Activated CD4-positive, alpha-beta memory T cell treated with anti-CD3 and anti-CD28 coated beads, Interleukin-2, amount 10 ng/mL, durations not matched to agents 7 days and 5 days (primary cell): ENCODE results near the gene CRAMP1. TPM values are rescaled to one million over a fixed set of nuclear protein-coding genes. Genes with fewer than 3 reads are reported as not detected.

Source experiments
- CTCF ChIA-PET: fragments of 350-600 bp; sonication (Branson Sonifier 250); formaldehyde crosslinking; loops from one replicate; lab custom pipeline; 2021; ENCODE audit warnings: antibody characterized with exemption, inconsistent platforms; lab: Charles Lee
- POLR2A ChIA-PET: fragments of 350-600 bp; sonication (Branson Sonifier 250); formaldehyde crosslinking; loops from one replicate; lab custom pipeline; 2021; ENCODE audit warnings: antibody characterized with exemption; lab: Charles Lee
- DNase-seq: peaks from one replicate; pipeline ENCODE4 v3.0.0-alpha.2; 2020
- H3K27ac Mint-ChIP-seq: one replicate; pipeline ENCODE4 v1.8.0; 2021; ENCODE audit warnings: mild to moderate bottlenecking, mixed read lengths
- H3K27me3 Mint-ChIP-seq: one replicate; pipeline ENCODE4 v1.8.0; 2021; ENCODE audit warnings: mixed read lengths
- H3K36me3 Mint-ChIP-seq: one replicate; pipeline ENCODE4 v1.8.0; 2021; ENCODE audit warnings: low read depth, mixed read lengths
- H3K4me1 Mint-ChIP-seq: one replicate; pipeline ENCODE4 v1.8.0; 2021; ENCODE audit warnings: mixed read lengths
- H3K4me3 Mint-ChIP-seq: one replicate; pipeline ENCODE4 v1.8.0; 2021; ENCODE audit warnings: mild to moderate bottlenecking, mixed read lengths
- H3K9me3 Mint-ChIP-seq: one replicate; pipeline ENCODE4 v1.8.0; 2021; ENCODE audit warnings: mixed read lengths
- total RNA-seq, 2 experiments: library from RNA; stranded (reverse); gene quantifications; one replicate each; pipeline ENCODE4 v1.2.3, GENCODE V29; 2021

The CRAMP1 gene
- total RNA-seq, 2 experiments from 2014 or later: 24.2 to 24.5 TPM

GRCh38 chr16:1670866-1671265 is 58.7 kb downstream of the CRAMP1 start:
- H3K4me3 Mint-ChIP-seq: no peak overlapping the region
- no peak for DNase-seq
- no peaks in the 10 kb centered on the region for H3K4me1 Mint-ChIP-seq
- POLR2A ChIA-PET: no interaction called here
- H3K27me3 Mint-ChIP-seq: no peaks in the 10 kb centered on the region
- H3K27ac Mint-ChIP-seq: no peak overlapping the region
- CTCF ChIA-PET: no interaction called here
- H3K9me3 Mint-ChIP-seq: no peaks in the 10 kb centered on the region
- H3K36me3 Mint-ChIP-seq: peaks cover 72% of the 10 kb centered on the region

DNA sequence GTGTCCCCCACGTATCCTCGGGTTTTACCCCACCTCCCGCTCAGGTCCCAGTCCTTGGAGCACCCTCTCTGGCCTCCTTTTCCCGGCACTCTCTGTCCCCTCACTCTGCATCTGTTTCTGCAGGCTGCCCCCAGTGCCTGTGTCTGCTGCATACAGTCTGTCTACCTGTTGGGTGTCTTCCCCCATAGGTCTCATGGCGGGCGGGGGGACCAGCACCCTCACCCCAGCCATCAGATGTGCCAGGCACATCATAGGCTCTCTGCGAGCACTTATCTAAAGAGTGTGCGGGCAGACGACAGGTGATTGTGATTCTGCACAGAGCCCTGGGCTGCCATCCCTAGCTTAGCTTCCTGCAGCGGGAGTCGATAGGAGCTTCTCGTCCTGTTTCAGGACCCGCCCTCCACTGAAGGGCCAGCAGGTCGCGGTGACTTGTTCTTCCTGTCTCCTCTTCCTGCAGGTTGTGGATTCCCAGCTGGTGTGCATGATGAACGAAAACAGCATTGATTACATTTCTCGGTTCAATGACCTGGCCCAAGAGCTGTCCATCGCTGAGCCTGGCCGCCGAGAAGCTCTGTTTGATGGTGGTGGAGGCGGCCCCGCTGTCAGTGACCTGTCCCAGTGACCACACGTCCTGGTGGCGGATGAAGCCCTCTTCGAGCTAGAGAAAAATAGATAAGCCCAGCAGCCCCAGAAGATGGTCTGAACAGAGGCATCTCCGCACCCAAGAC is 61.4 kb downstream of the CRAMP1 start:
- ChIA-PET CTCF (no interaction called here), POLR2A (no interaction called here)
- Mint-ChIP-seq H3K9me3 (no peaks in the 10 kb centered on the region), H3K27me3 (no peaks in the 10 kb centered on the region), H3K36me3 (peaks cover 69% of the 10 kb centered on the region), H3K4me1 (peaks cover 8% of the 10 kb centered on the region), H3K27ac (no peak overlapping the region), H3K4me3 (no peak overlapping the region)
- DNase-seq: no peak

GRCh38 chr16:1674306-1674705 is 62.1 kb downstream of the CRAMP1 start:
- H3K27ac Mint-ChIP-seq: no peak overlapping the region
- no peak overlapping the region for H3K4me3 Mint-ChIP-seq
- H3K36me3 Mint-ChIP-seq: peaks cover 65% of the 10 kb centered on the region
- DNase-seq: no peak
- peaks cover 16% of the 10 kb centered on the region for H3K4me1 Mint-ChIP-seq
- no peaks in the 10 kb centered on the region for H3K27me3 Mint-ChIP-seq
- POLR2A ChIA-PET: no interaction called here
- CTCF ChIA-PET: no interaction called here
- no peaks in the 10 kb centered on the region for H3K9me3 Mint-ChIP-seq

GRCh38 chr16:1674751-1675664 is 62.8 kb downstream of the CRAMP1 start:
- DNase-seq: no peak
- Mint-ChIP-seq H3K27ac (no peak overlapping the region), H3K4me1 (peaks cover 23% of the 10 kb centered on the region), H3K27me3 (no peaks in the 10 kb centered on the region), H3K4me3 (no peak overlapping the region), H3K36me3 (peaks cover 58% of the 10 kb centered on the region), H3K9me3 (no peaks in the 10 kb centered on the region)
- ChIA-PET CTCF (interaction anchor here (0.7 kb wide), 1 partner anchor 31 kb away, joined by 3 read pairs; the partner anchor contains the start of gene MAPK8IP3), POLR2A (interaction anchor here (1.0 to 4.7 kb wide), 3 partner anchors 9 to 31 kb away, joined by 3 to 49 read pairs (median 3); partner anchors contain the start of gene MAPK8IP3)

DNA sequence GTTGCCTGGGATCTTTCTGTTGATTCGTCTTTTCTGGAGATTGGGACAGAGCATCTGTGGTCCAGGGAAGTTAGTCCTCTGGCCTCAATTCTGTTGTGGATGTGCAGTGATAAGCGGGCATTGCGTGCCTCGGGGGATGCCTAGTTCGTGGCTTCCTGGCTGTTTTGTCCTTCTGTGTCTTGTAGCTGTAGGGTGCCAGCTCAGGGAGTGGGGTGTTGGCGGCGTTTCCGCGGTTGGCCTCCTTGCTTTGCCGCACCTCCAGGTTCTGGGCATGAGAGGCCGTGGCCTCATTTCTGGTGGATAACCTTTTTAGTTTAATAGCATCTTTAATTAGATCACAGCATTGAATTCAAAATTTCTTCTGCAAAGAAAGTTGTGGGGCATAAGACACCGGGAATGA is 64.5 kb downstream of the CRAMP1 start:
- Mint-ChIP-seq H3K36me3 (peaks cover 47% of the 10 kb centered on the region), H3K27ac (no peak overlapping the region), H3K4me1 (peaks cover 38% of the 10 kb centered on the region), H3K27me3 (no peaks in the 10 kb centered on the region), H3K9me3 (no peaks in the 10 kb centered on the region), H3K4me3 (no peak overlapping the region)
- ChIA-PET CTCF (interaction anchor here (3.1 kb wide), 1 partner anchor 29 kb away, joined by 37 read pairs; the partner anchor contains the start of gene MAPK8IP3), POLR2A (interaction anchor here (1.4 to 4.7 kb wide), 3 partner anchors 29 to 255 kb away, joined by 3 to 49 read pairs (median 9); partner anchors contain the start of genes MAPK8IP3, NUBP2 and SPSB3)
- no peak for DNase-seq

DNA sequence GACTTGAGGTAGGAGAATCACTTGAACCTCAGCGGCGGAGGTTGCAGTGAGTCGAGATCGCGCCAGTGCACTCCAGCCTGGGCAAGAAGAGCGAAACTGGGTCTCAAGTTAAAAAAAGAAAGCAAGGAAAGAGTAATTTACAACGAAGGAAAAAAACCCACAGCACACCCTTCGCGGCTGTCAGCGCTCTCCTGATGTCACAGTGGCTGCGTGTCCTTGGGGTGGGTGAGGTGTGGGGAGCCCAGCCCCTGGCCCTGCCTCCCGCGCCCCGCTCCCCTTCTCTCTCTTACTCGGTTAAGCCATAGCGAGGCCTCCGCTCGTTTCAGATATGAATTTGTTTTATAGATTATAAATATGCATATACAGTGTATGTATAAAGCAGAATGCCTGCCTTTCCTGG is 65.2 kb downstream of the CRAMP1 start:
- Mint-ChIP-seq H3K9me3 (no peaks in the 10 kb centered on the region), H3K4me3 (peak overlapping the region; percentile 37), H3K4me1 (peaks cover 40% of the 10 kb centered on the region), H3K36me3 (peaks cover 40% of the 10 kb centered on the region), H3K27me3 (no peaks in the 10 kb centered on the region), H3K27ac (no peak overlapping the region)
- POLR2A ChIA-PET: interaction anchor here (0.8 to 4.7 kb wide), 12 partner anchors 9 to 478 kb away, joined by 3 to 49 read pairs (median 3); partner anchors contain the start of genes CRAMP1, IFT140, MAPK8IP3 and NUBP2
- CTCF ChIA-PET: interaction anchor here (0.6 to 3.1 kb wide), 6 partner anchors 17 to 106 kb away, joined by 3 to 37 read pairs (median 3); partner anchors contain the start of genes MAPK8IP3, NUBP2 and SPSB3
- DNase-seq: no peak

DNA sequence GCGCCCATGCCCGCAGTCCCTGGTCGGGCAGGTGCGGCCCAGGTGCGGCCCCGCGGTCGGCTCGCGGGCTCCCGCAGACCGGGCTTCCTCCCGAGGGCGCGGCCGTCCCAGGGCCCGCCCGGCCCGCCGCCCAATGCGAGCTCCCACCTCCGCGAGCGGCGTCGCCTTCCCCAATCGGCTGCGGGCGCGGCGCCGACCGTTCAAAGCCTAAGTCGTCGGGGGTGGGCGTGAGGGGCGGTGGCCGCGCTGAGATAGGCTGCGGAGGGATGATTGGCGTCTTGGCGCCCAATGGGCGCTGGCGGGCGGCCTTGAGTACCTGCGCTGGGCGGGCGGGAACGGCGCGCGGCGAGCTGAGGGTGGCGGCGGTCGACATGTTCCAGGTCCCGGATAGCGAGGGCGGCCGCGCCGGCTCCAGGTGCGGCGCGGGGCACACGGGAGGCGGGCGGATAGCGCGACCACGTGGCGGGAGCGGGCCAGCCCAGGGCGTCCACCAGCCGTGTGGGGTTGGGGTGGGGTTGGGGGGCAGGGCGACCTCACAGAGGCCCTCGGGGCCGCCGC is 65.9 kb downstream of the CRAMP1 start, which contains the start of gene JPT2:
Gene JPT2, plus strand, starts transcription at position 338 of the 558 bp plus-strand sequence. Its CDS starts 34 bp downstream, at position 372.
- Mint-ChIP-seq H3K4me1 (peaks cover 40% of the 10 kb centered on the region), H3K4me3 (peak within 1 kb of the TSS; percentile 81), H3K27me3 (no peaks in the 10 kb centered on the region), H3K27ac (peak within 1 kb of the TSS; percentile 77), H3K9me3 (no peaks in the 10 kb centered on the region), H3K36me3 (peaks cover 34% of the 10 kb centered on the region)
- POLR2A ChIA-PET: interaction anchor here (0.8 to 4.7 kb wide), 16 partner anchors 10 to 537 kb away, joined by 3 to 49 read pairs (median 3); partner anchors contain the start of genes CRAMP1, IFT140, MAPK8IP3 and NUBP2
- CTCF ChIA-PET: interaction anchor here (0.6 to 3.1 kb wide), 8 partner anchors 16 to 315 kb away, joined by 3 to 37 read pairs (median 3); partner anchors contain the start of genes MAPK8IP3, NUBP2 and SPSB3
- peak; percentile 97 for DNase-seq

DNA sequence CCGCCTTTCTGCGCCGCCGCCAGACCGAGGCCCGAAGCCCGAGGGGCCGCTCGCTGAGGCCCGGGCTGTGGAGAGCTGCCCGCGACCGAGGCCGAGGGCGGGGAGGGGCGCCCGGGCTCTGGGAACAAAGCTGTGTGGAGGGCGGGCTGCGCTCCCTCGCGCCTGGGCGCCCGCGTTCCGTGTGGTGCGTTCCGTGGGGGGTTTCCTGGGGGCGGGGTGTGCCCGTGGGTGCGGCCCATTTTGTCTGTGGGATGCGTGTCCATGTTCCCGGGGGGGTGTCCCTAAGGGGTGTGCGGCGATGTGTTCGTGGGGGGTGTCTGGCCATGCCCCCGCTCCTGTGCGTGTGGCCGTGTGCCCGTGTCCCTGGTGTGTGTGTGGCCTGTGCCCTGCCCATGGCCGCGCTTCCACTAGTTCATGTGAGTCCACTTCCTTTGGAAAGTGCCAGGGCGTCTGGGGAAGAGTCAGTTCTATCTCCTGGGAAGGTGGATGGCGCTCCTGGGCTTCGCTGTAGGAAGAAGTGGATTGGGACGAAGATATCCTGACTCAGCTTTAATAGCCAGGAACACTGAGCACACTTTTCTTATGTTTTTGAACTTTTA is 66.4 kb downstream of the CRAMP1 start:
- peaks cover 32% of the 10 kb centered on the region for H3K36me3 Mint-ChIP-seq
- peaks cover 41% of the 10 kb centered on the region for H3K4me1 Mint-ChIP-seq
- peak overlapping the region; percentile 81 for H3K4me3 Mint-ChIP-seq
- H3K27ac Mint-ChIP-seq: peak overlapping the region; percentile 77
- H3K9me3 Mint-ChIP-seq: no peaks in the 10 kb centered on the region
- CTCF ChIA-PET: interaction anchor here (0.8 to 3.1 kb wide), 4 partner anchors 19 to 315 kb away, joined by 3 to 37 read pairs (median 4); partner anchors contain the start of gene MAPK8IP3
- POLR2A ChIA-PET: interaction anchor here (0.9 to 4.7 kb wide), 12 partner anchors 19 to 536 kb away, joined by 3 to 49 read pairs (median 4); partner anchors contain the start of genes CRAMP1, IFT140, MAPK8IP3 and NUBP2
- peak; percentile 39 for DNase-seq
- no peaks in the 10 kb centered on the region for H3K27me3 Mint-ChIP-seq

DNA sequence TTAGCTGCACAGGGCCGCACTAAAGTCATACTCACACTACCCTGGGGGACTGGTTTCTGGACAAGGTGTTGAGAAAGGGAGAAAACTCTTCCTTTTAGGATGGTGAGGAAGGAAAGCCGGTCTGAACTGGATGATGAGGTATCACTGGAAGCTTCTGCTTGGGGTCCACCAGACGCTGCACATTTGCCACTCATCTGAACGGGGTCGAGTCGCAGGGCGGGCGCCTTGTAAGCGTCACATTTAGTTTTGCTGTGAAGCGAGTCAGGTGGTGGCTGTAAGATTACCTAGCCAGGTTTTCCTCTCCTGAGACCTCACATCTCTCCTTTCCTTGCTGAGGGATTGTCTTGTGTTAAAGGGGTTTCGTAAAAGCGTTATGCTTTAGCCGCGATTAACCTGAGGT is 68.2 kb downstream of the CRAMP1 start:
- Mint-ChIP-seq H3K4me3 (no peak overlapping the region), H3K27ac (no peak overlapping the region), H3K9me3 (no peaks in the 10 kb centered on the region), H3K27me3 (no peaks in the 10 kb centered on the region), H3K4me1 (peaks cover 43% of the 10 kb centered on the region), H3K36me3 (peaks cover 24% of the 10 kb centered on the region)
- CTCF ChIA-PET: interaction anchor here (1.4 kb wide), 1 partner anchor 26 kb away, joined by 6 read pairs; the partner anchor contains the start of gene MAPK8IP3
- DNase-seq: no peak
- POLR2A ChIA-PET: no interaction called here

GRCh38 chr16:1681032-1681431 is 68.9 kb downstream of the CRAMP1 start:
- Mint-ChIP-seq H3K9me3 (no peaks in the 10 kb centered on the region), H3K27me3 (no peaks in the 10 kb centered on the region), H3K4me3 (no peak overlapping the region), H3K4me1 (peaks cover 43% of the 10 kb centered on the region), H3K36me3 (peaks cover 22% of the 10 kb centered on the region), H3K27ac (no peak overlapping the region)
- POLR2A ChIA-PET: no interaction called here
- CTCF ChIA-PET: interaction anchor here (1.4 kb wide), 1 partner anchor 25 kb away, joined by 6 read pairs; the partner anchor contains the start of gene MAPK8IP3
- DNase-seq: no peak

DNA sequence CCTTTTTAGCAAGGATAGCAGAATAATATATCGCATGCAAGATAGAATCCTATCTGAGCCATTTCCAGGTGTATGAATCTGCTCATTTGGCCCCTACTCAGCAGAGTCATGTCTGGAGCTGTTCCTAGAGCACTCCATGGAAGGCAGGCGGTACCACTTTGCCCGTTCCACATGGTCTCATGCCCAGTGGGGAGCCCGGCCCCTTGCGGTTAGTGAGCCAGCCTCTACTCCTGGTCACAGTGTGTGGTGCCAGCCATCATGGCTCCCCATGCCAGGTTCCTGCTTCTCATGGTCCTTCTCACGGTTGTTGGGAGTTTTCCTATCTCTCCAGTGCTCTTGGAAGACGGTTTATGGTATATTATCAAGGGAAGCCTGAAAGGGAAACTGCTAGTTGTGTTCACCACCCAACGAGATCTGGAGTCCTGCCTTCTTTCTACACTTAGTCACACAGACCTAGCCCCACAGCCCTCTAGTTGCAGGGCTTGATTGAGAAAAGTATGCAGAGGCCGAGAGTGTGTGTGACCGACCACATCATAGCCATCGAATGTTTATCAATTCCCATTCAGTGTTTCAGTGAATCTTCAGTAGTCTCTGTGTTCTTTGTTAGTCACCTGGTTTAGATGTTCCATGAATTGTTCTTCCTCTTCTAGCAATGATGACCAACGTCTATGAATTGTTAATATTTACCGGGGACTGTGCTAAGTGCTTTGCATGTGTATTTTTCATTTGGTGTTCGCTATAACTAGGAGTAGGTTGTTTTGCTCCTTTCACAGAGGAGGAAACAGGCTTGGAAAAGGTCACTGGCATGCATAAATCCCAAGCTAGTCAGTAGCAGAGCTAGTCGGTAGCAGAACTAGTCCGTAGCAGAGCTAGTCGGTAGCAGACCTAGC is 75.5 kb downstream of the CRAMP1 start:
- no peak overlapping the region for H3K27ac Mint-ChIP-seq
- POLR2A ChIA-PET: no interaction called here

More for the DNA sequence above, 75.5 kb downstream of the CRAMP1 start:
- no peak for DNase-seq
- Mint-ChIP-seq H3K36me3 (peaks cover 51% of the 10 kb centered on the region), H3K4me3 (no peak overlapping the region), H3K27me3 (no peaks in the 10 kb centered on the region), H3K4me1 (peaks cover 6% of the 10 kb centered on the region), H3K9me3 (no peaks in the 10 kb centered on the region)
- CTCF ChIA-PET: no interaction called here
